VCaP (cell line): ENCODE data around the gene FBXO22.
"Not testable (repeated sequence)": the region's sequence is repeated elsewhere in the genome, so short reads cannot be mapped to it uniquely, and the experiment has no call there.

Experiments
- H3K27ac ChIP-seq: fragments of 450-650 bp; 2 replicates; pipeline ENCODE4 v1.5.1; 2017
- TF ChIP-seq, protein P1 (sequence below): fragments of 450-650 bp; conservative IDR thresholded peaks from 2 replicates; pipeline ENCODE4 v1.5.1; 2017; ENCODE audit warnings: mild to moderate bottlenecking, moderate library complexity

The FBXO22 gene

GRCh38 chr15:75903331-75904239, at the start of gene FBXO22:
Gene FBXO22 (plus strand): TSS chr15:75903878. CDS start chr15:75903964, 86 bp downstream.
- TF ChIP-seq, protein P1, sequence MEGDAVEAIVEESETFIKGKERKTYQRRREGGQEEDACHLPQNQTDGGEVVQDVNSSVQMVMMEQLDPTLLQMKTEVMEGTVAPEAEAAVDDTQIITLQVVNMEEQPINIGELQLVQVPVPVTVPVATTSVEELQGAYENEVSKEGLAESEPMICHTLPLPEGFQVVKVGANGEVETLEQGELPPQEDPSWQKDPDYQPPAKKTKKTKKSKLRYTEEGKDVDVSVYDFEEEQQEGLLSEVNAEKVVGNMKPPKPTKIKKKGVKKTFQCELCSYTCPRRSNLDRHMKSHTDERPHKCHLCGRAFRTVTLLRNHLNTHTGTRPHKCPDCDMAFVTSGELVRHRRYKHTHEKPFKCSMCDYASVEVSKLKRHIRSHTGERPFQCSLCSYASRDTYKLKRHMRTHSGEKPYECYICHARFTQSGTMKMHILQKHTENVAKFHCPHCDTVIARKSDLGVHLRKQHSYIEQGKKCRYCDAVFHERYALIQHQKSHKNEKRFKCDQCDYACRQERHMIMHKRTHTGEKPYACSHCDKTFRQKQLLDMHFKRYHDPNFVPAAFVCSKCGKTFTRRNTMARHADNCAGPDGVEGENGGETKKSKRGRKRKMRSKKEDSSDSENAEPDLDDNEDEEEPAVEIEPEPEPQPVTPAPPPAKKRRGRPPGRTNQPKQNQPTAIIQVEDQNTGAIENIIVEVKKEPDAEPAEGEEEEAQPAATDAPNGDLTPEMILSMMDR: no peak
- peak within 1 kb of the TSS; percentile 92 for H3K27ac ChIP-seq

DNA sequence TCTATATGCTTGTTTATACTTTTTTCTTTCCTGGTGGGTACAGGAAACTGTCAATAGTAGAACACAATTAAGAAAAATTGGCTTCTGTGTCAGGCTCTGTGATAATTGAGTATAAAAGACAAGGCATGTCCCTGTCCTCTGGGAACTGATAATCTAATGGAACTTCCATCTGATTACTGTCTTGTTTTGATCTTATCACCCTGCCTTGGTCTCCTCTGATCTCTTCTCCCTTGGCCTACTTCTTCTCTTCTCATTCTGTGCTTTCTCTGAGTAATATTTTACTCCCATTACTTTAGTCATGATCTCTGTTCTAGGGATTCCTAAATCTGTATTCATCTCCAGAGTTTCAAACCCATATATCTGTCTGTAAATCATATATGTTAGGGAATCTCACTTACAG, 45.8 kb upstream of the FBXO22 start:
- H3K27ac ChIP-seq: no peak overlapping the region
- TF ChIP-seq, protein P1: no peak

- H3K27ac ChIP-seq: no peak overlapping the region
These were observed 41.8 kb upstream of the FBXO22 start for GRCh38 chr15:75861750-75862402.

DNA sequence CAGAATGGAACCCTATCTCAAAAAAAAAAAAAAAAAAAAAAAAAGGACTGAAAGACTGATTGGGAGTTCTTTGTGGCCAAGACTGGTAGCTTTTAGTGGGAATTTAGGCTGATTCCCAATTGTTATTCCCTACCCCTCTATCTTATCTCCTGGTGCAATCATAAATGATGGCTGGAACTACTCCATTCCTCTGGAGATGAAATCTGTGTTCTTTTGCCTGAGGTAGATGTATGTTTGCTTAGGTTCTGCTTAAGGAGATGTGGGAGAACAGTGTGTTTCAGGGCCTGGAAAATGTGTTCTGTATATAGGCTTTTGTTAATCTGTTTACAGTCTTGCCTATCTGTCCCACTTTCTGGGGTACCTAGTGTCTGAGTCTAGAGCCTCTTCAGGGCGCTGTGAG, 40.9 kb upstream of the FBXO22 start:
- TF ChIP-seq, protein P1: no peak

More at GRCh38 chr15:75861750-75862402, 41.8 kb upstream of the FBXO22 start:
- TF ChIP-seq, protein P1: no peak

GRCh38 chr15:75864213-75865059, 39.2 kb upstream of the FBXO22 start:
- TF ChIP-seq, protein P1: no peak
- H3K27ac ChIP-seq: no peak overlapping the region

More for the DNA sequence above, 40.9 kb upstream of the FBXO22 start:
- peak overlapping the region; percentile 2; the same call in 1 of the 2 replicates for H3K27ac ChIP-seq

DNA sequence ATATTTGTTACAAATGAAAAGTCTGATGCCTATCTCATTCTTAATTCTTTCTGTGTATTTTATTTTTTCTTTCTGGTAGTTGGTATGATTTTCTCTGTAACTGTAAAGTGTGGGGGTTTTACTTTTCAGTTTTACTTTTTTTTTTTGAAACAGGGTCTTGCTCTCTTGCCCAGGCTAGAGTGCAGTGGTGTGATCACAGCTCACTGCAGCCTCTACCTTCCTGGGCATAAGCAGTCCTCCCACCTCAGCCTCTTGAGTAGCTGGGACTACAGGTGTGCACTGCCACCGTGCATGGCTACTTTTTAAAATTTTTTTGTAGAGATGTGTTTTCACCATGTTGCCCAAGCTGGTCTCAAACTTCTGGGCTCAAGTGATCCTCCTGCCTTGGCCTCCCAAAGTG, 37.6 kb upstream of the FBXO22 start:
- H3K27ac ChIP-seq: not testable (repeated sequence)

DNA sequence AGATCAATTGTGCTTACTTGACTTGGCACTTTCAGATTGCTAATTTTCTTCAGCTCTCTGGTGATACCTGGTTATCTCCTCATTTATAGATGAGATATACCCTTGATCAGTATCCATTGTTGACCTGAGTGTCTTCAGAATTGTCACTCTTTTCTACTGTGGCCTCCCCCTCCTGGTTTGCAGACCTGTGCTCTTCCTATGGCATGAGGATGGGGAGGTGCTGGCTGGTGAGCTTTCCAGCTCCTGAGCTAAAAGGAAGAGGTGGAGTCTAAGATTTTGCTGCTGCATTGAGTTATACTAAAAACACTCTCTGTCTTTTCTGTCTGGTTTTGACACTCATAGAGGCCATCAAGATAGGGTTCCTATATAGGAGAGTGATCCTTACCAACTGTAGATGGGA, 36.8 kb upstream of the FBXO22 start:
- TF ChIP-seq, protein P1: no peak
- H3K27ac ChIP-seq: no peak overlapping the region
